GM23338 (cell line): ENCODE measurements around the gene FBXL19.

Experiments used
- CREB1 ChIP-seq: fragments of 250-450 bp; sonication (Bioruptor Pico); IDR thresholded peaks from 2 replicates; pipeline ENCODE4 v1.5.0; 2020; ENCODE audit warnings: low read depth, mild to moderate bottlenecking, moderate library complexity
- EZH2 ChIP-seq: fragments of 200-600 bp; sonication (generic); IDR thresholded peaks from one replicate; pipeline ENCODE4 v1.8.0; 2017; ENCODE audit warnings: antibody characterized with exemption, mild to moderate bottlenecking, low read depth; ENCODE audit not compliant: unreplicated experiment
- EZH2phosphoT487 ChIP-seq: fragments of 200-600 bp; sonication (generic); IDR thresholded peaks from one replicate; pipeline ENCODE4 v1.8.1; 2018; ENCODE audit warnings: antibody characterized with exemption; ENCODE audit not compliant: unreplicated experiment
- JUNB ChIP-seq: IDR thresholded peaks from one replicate; pipeline ENCODE4 v1.6.1; 2016; ENCODE audit warnings: antibody characterized with exemption; ENCODE audit not compliant: unreplicated experiment
- POLR2AphosphoS5 ChIP-seq: IDR thresholded peaks from 2 replicates; pipeline ENCODE4 v1.6.1; 2016; ENCODE audit warnings: antibody characterized with exemption, low read depth
- STAT1 ChIP-seq: IDR thresholded peaks from one replicate; pipeline ENCODE4 v1.6.1; 2016; ENCODE audit warnings: antibody characterized with exemption; ENCODE audit not compliant: unreplicated experiment
- TF ChIP-seq, protein P1 (sequence below), 2 experiments: fragments of 200-600 bp in 1 of 2; sonication (generic) in 1 of 2; conservative IDR thresholded peaks; 2 replicates each; pipeline versions ENCODE4 v1.5.1 to v1.6.1; 2016 to 2017; ENCODE audit warnings: antibody characterized with exemption in 2 of 2, low read depth in 2 of 2, mild to moderate bottlenecking in 2 of 2, moderate library complexity in 1 of 2
- TF ChIP-seq, protein P2 (sequence below): IDR thresholded peaks from one replicate; pipeline ENCODE4 v1.6.1; 2018; ENCODE audit warnings: antibody characterized with exemption; ENCODE audit not compliant: unreplicated experiment

DNA sequence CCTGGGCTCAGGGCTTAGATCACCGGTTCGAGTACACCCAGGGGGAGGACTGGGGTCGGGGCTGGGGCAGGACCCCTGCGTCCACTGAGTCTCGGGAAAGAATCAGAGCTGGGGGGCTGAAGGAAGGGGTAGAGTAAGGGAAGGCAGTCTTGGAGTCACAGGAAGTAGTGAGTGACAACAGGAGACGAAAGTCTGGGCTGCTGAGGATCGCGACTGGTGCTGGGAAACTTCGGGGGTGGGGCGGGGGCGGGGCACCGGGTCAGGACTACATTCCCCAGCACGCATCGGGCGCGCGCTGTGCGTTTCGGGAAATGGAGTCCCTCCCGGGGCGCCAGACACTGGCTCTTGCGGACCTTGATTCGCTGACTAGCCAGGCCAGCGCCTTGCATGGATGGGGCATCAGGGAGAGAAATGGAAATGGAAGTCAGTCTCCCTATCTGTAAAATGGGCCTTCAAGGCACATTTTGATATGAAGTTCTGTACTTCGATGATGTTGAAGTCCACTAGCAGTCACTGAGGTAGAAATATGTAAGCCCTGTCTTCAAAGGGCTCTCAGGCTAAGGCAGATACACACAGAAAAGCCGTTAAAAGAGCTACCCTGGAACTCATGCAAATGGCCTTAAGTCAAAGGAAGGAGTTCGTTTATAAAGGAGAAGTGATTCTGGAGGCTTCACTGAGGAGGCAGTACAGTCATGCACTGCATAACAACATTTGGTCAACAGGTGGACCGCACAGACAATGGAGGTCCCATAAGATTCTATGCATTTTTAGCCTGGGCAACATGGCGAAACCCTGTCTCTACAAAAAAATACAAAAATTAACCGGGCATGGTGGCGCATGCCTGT is 26.3 kb upstream of the FBXL19 start:
- peak; percentile 38; the same call in 1 of the 2 replicates for TF ChIP-seq POLR2AphosphoS5
- no peak for TF ChIP-seq EZH2
- TF ChIP-seq, protein P1, sequence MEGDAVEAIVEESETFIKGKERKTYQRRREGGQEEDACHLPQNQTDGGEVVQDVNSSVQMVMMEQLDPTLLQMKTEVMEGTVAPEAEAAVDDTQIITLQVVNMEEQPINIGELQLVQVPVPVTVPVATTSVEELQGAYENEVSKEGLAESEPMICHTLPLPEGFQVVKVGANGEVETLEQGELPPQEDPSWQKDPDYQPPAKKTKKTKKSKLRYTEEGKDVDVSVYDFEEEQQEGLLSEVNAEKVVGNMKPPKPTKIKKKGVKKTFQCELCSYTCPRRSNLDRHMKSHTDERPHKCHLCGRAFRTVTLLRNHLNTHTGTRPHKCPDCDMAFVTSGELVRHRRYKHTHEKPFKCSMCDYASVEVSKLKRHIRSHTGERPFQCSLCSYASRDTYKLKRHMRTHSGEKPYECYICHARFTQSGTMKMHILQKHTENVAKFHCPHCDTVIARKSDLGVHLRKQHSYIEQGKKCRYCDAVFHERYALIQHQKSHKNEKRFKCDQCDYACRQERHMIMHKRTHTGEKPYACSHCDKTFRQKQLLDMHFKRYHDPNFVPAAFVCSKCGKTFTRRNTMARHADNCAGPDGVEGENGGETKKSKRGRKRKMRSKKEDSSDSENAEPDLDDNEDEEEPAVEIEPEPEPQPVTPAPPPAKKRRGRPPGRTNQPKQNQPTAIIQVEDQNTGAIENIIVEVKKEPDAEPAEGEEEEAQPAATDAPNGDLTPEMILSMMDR (conservative IDR thresholded peaks at IDR 0.05; ENCODE audit: low read depth in 2 of 2): no peak
- no peak for TF ChIP-seq JUNB
- no peak for TF ChIP-seq STAT1
- peak; percentile 36; the same call in 1 of the 2 replicates for TF ChIP-seq CREB1 (CRISPR knock-in tag)
- TF ChIP-seq, protein P2, sequence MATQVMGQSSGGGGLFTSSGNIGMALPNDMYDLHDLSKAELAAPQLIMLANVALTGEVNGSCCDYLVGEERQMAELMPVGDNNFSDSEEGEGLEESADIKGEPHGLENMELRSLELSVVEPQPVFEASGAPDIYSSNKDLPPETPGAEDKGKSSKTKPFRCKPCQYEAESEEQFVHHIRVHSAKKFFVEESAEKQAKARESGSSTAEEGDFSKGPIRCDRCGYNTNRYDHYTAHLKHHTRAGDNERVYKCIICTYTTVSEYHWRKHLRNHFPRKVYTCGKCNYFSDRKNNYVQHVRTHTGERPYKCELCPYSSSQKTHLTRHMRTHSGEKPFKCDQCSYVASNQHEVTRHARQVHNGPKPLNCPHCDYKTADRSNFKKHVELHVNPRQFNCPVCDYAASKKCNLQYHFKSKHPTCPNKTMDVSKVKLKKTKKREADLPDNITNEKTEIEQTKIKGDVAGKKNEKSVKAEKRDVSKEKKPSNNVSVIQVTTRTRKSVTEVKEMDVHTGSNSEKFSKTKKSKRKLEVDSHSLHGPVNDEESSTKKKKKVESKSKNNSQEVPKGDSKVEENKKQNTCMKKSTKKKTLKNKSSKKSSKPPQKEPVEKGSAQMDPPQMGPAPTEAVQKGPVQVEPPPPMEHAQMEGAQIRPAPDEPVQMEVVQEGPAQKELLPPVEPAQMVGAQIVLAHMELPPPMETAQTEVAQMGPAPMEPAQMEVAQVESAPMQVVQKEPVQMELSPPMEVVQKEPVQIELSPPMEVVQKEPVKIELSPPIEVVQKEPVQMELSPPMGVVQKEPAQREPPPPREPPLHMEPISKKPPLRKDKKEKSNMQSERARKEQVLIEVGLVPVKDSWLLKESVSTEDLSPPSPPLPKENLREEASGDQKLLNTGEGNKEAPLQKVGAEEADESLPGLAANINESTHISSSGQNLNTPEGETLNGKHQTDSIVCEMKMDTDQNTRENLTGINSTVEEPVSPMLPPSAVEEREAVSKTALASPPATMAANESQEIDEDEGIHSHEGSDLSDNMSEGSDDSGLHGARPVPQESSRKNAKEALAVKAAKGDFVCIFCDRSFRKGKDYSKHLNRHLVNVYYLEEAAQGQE: no peak
- no peak for TF ChIP-seq EZH2phosphoT487
